DND-41 (cell line): ENCODE results near the gene CFAP299.
"Not testable (repeated sequence)": the region's sequence is repeated elsewhere in the genome, so short reads cannot be mapped to it uniquely, and the experiment has no call there.

Experiments used
- ATAC-seq: fragments of 200-7000 bp; cut with Tn5 transposase; 3 replicates; pipeline ENCODE4 v1.9.1; 2021; ENCODE audit warnings: low read depth; ENCODE audit not compliant: insufficient read depth
- DNase-seq: peaks from one replicate; pipeline ENCODE4 v3.0.0-alpha.2; 2020
- H2AFZ ChIP-seq: 2 replicates; pipeline ENCODE4 v1.6.0; 2012; ENCODE audit warnings: low read depth, low read length
- H3K27ac ChIP-seq: 2 replicates; pipeline ENCODE4 v1.5.1; 2012; ENCODE audit warnings: low read length, inconsistent platforms
- H3K27me3 ChIP-seq: fragments of 200-600 bp; sonication (generic); 2 replicates; pipeline ENCODE4 v1.6.0; 2012; ENCODE audit warnings: low read length, mild to moderate bottlenecking, inconsistent platforms; ENCODE audit not compliant: insufficient read depth, poor library complexity
- H3K36me3 ChIP-seq: 2 replicates; pipeline ENCODE4 v1.5.1; 2012; ENCODE audit warnings: low read length, inconsistent platforms; ENCODE audit not compliant: insufficient read depth
- H3K4me1 ChIP-seq: 2 replicates; pipeline ENCODE4 v1.5.1; 2012; ENCODE audit warnings: mild to moderate bottlenecking, low read length; ENCODE audit not compliant: insufficient read depth
- H3K4me2 ChIP-seq: 2 replicates; pipeline ENCODE4 v1.6.0; 2012; ENCODE audit warnings: mild to moderate bottlenecking, moderate library complexity, low read length, inconsistent platforms; ENCODE audit not compliant: insufficient read depth
- H3K4me3 ChIP-seq, 2 experiments: fragments of 200-600 bp in 1 of 2; shearing (Covaris generic) in 1 of 2; 2 replicates each; pipeline ENCODE4 v1.5.1; 2012 to 2016; ENCODE audit warnings: inconsistent platforms in 2 of 2, low read length in 2 of 2, mild to moderate bottlenecking in 2 of 2, low read depth in 1 of 2, moderate library complexity in 1 of 2
- H3K79me2 ChIP-seq: 2 replicates; pipeline ENCODE4 v1.6.0; 2012; ENCODE audit warnings: low read length, inconsistent platforms; ENCODE audit not compliant: insufficient read depth
- H3K9ac ChIP-seq: 2 replicates; pipeline ENCODE4 v1.6.0; 2012; ENCODE audit warnings: low read depth, mild to moderate bottlenecking, inconsistent platforms, low read length, moderate library complexity
- H3K9me3 ChIP-seq: 2 replicates; pipeline ENCODE4 v1.5.1; 2012; ENCODE audit warnings: low read length, moderate library complexity, mild to moderate bottlenecking, inconsistent platforms; ENCODE audit not compliant: insufficient read depth, severe bottlenecking
- H4K20me1 ChIP-seq: 2 replicates; pipeline ENCODE4 v1.6.0; 2012; ENCODE audit warnings: low read length; ENCODE audit not compliant: insufficient read depth
- CTCF ChIP-seq: IDR thresholded peaks from 2 replicates; pipeline ENCODE4 v1.5.1; 2012; ENCODE audit warnings: borderline replicate concordance, low read length, moderate library complexity, mild to moderate bottlenecking; ENCODE audit not compliant: poor library complexity, severe bottlenecking; ENCODE audit errors: extremely low read depth
- EZH2 ChIP-seq: IDR thresholded peaks from 3 replicates; pipeline ENCODE4 v1.6.1; 2012; ENCODE audit warnings: borderline replicate concordance, low read depth, mild to moderate bottlenecking, moderate library complexity, low read length, inconsistent platforms; ENCODE audit not compliant: severe bottlenecking

CFAP299 gene

GRCh38 chr4:80631861-80632260 lies 296.3 kb downstream of the CFAP299 start:
- no peaks in the 10 kb centered on the region for H3K79me2 ChIP-seq
- no peaks in the 10 kb centered on the region for H3K36me3 ChIP-seq
- H2AFZ ChIP-seq: no peak overlapping the region
- H3K9ac ChIP-seq: no peak overlapping the region
- no peak overlapping the region for H3K27ac ChIP-seq
- H3K4me3 ChIP-seq: no peak overlapping the region
- DNase-seq: no peak
- no peaks in the 10 kb centered on the region for H4K20me1 ChIP-seq
- no peak for ATAC-seq
- H3K27me3 ChIP-seq: no peaks in the 10 kb centered on the region
- no peaks in the 10 kb centered on the region for H3K4me1 ChIP-seq
- TF ChIP-seq EZH2 (no peak), CTCF (no peak)
- no peaks in the 10 kb centered on the region for H3K9me3 ChIP-seq
- H3K4me2 ChIP-seq: no peak overlapping the region

GRCh38 chr4:80637190-80637589 lies 301.7 kb downstream of the CFAP299 start:
- Histone ChIP-seq H3K9me3 (no peaks in the 10 kb centered on the region), H3K4me3 (no peak overlapping the region), H3K9ac (no peak overlapping the region), H3K36me3 (no peaks in the 10 kb centered on the region), H4K20me1 (no peaks in the 10 kb centered on the region), H3K4me1 (no peaks in the 10 kb centered on the region), H3K27me3 (no peaks in the 10 kb centered on the region), H2AFZ (no peak overlapping the region), H3K4me2 (no peak overlapping the region), H3K79me2 (no peaks in the 10 kb centered on the region), H3K27ac (no peak overlapping the region)
- TF ChIP-seq CTCF (no peak), EZH2 (no peak)
- ATAC-seq (no peak), DNase-seq (no peak)

- Histone ChIP-seq H3K4me3 (no peak overlapping the region), H4K20me1 (no peaks in the 10 kb centered on the region), H3K9me3 (no peaks in the 10 kb centered on the region), H3K4me1 (no peaks in the 10 kb centered on the region), H2AFZ (no peak overlapping the region), H3K27ac (no peak overlapping the region), H3K4me2 (no peak overlapping the region), H3K9ac (no peak overlapping the region), H3K27me3 (peaks cover 2% of the 10 kb centered on the region), H3K79me2 (no peaks in the 10 kb centered on the region), H3K36me3 (no peaks in the 10 kb centered on the region)
- DNase-seq: no peak
- TF ChIP-seq CTCF (no peak), EZH2 (no peak)
- ATAC-seq: no peak
Measured at GRCh38 chr4:80646061-80646460, 310.5 kb downstream of the CFAP299 start.

GRCh38 chr4:80655662-80656061 lies 320.1 kb downstream of the CFAP299 start:
- no peaks in the 10 kb centered on the region for H3K27me3 ChIP-seq
- no peak overlapping the region for H2AFZ ChIP-seq
- H3K9ac ChIP-seq: no peak overlapping the region
- no peak overlapping the region for H3K4me2 ChIP-seq
- H3K4me1 ChIP-seq: no peaks in the 10 kb centered on the region
- H4K20me1 ChIP-seq: no peaks in the 10 kb centered on the region
- no peak overlapping the region for H3K27ac ChIP-seq
- H3K79me2 ChIP-seq: no peaks in the 10 kb centered on the region
- DNase-seq (no peak), ATAC-seq (no peak)
- no peaks in the 10 kb centered on the region for H3K36me3 ChIP-seq
- no peaks in the 10 kb centered on the region for H3K9me3 ChIP-seq
- no peak overlapping the region for H3K4me3 ChIP-seq
- TF ChIP-seq CTCF (no peak), EZH2 (no peak)

GRCh38 chr4:80670118-80670517 lies 334.6 kb downstream of the CFAP299 start:
- not testable (repeated sequence) for H3K36me3 ChIP-seq, ATAC-seq, H3K4me3 ChIP-seq, H2AFZ ChIP-seq, H3K9ac ChIP-seq, H3K4me1 ChIP-seq, H4K20me1 ChIP-seq, H3K27ac ChIP-seq, H3K79me2 ChIP-seq, H3K4me2 ChIP-seq, DNase-seq, H3K9me3 ChIP-seq, H3K27me3 ChIP-seq
